ENCODE results near the gene MAP2K6.

MAP2K6 gene

GRCh38 chr17:69427486-69428197, 13.1 kb downstream of the MAP2K6 start:
- no peak for FAIRE-seq

GRCh38 chr17:69428252-69428980, 13.9 kb downstream of the MAP2K6 start:
- no peak for FAIRE-seq

- FAIRE-seq: no peak
These were observed 16.0 kb downstream of the MAP2K6 start for GRCh38 chr17:69430488-69430887.

GRCh38 chr17:69431835-69432234, 17.3 kb downstream of the MAP2K6 start:
- FAIRE-seq: no peak

- no peak for FAIRE-seq
These were observed 18.6 kb downstream of the MAP2K6 start for GRCh38 chr17:69433093-69433492.

GRCh38 chr17:69434164-69434579, 19.7 kb downstream of the MAP2K6 start:
- no peak for FAIRE-seq

- FAIRE-seq: peak; percentile 4
These were observed 21.6 kb downstream of the MAP2K6 start for GRCh38 chr17:69435971-69436696.

GRCh38 chr17:69437475-69437874, 23.0 kb downstream of the MAP2K6 start:
- FAIRE-seq: no peak

- FAIRE-seq: no peak
These were observed 24.3 kb downstream of the MAP2K6 start for GRCh38 chr17:69438776-69439175.

GRCh38 chr17:69441179-69441578, 26.7 kb downstream of the MAP2K6 start:
- FAIRE-seq: no peak

- no peak for FAIRE-seq
These were observed 28.6 kb downstream of the MAP2K6 start for GRCh38 chr17:69443138-69443537.

GRCh38 chr17:69444023-69444422, 29.5 kb downstream of the MAP2K6 start:
- FAIRE-seq: no peak

GRCh38 chr17:69445132-69445531, 30.6 kb downstream of the MAP2K6 start:
- FAIRE-seq: no peak

- FAIRE-seq: no peak
These were observed 33.2 kb downstream of the MAP2K6 start for GRCh38 chr17:69447726-69448125.

- FAIRE-seq: no peak
These were observed 34.1 kb downstream of the MAP2K6 start for GRCh38 chr17:69448431-69449102.

GRCh38 chr17:69450131-69450530, 35.6 kb downstream of the MAP2K6 start:
- no peak for FAIRE-seq

GRCh38 chr17:69450918-69451317, 36.4 kb downstream of the MAP2K6 start:
- FAIRE-seq: no peak

- FAIRE-seq: no peak
These were observed 37.2 kb downstream of the MAP2K6 start for GRCh38 chr17:69451416-69452394.

GRCh38 chr17:69452664-69453260, 38.3 kb downstream of the MAP2K6 start:
- no peak for FAIRE-seq

- no peak for FAIRE-seq
These were observed 39.6 kb downstream of the MAP2K6 start for GRCh38 chr17:69454051-69454450.

GRCh38 chr17:69455040-69455439, 40.5 kb downstream of the MAP2K6 start:
- FAIRE-seq: no peak

All from endometrium (tissue), 2 donors.